SK-N-SH (cell line): ENCODE data around the gene CAVIN1. TPM values are rescaled to one million over a fixed set of nuclear protein-coding genes. Genes with fewer than 3 reads are reported as not detected.

Experiments
- CTCF ChIA-PET: fragments of 300-600, 350-600 bp; formaldehyde crosslinking; extraction: SDS; loops from one replicate; lab custom pipeline; 2021; lab: Yijun Ruan, JAX
- POLR2A ChIA-PET: fragments of 350-600 bp; sonication (Branson Sonifier 250); formaldehyde crosslinking; extraction: SDS; loops from one replicate; lab custom pipeline; 2020; ENCODE audit warnings: antibody characterized with exemption, inconsistent platforms; lab: Yijun Ruan, JAX
- DNase-seq: peaks from one replicate; pipeline ENCODE4 v3.0.0; 2012
- H2AFZ ChIP-seq: fragments of 200-600 bp; sonication (generic); 2 replicates; pipeline ENCODE4 v1.8.1; 2016; ENCODE audit warnings: antibody characterized with exemption, mild to moderate bottlenecking, low read depth
- H3F3A ChIP-seq: fragments of 200-600 bp; sonication (generic); replicated peaks from 2 replicates; pipeline ENCODE3; 2016; ENCODE audit warnings: antibody characterized with exemption, mild to moderate bottlenecking; ENCODE audit not compliant: insufficient read depth
- H3K27ac ChIP-seq, 2 experiments: fragments of 200-500 bp in 1 of 2; fragments of 200-600 bp in 1 of 2; sonication (Bioruptor generic) in 1 of 2; sonication (generic), shearing (Covaris generic) in 1 of 2; 2 replicates each; pipeline versions ENCODE4 v1.5.1 to v1.6.1; 2014 to 2016; ENCODE audit warnings: low read depth in 2 of 2, inconsistent platforms in 1 of 2, low read length in 1 of 2, mild to moderate bottlenecking in 1 of 2, mixed read lengths in 1 of 2
- H3K27me3 ChIP-seq: fragments of 200-600 bp; sonication (generic), shearing (Covaris generic); 2 replicates; pipeline ENCODE4 v1.6.1; 2016; ENCODE audit warnings: mixed run types; ENCODE audit not compliant: insufficient read depth
- H3K36me3 ChIP-seq, 2 experiments: fragments of 200-500 bp in 1 of 2; fragments of 200-600 bp in 1 of 2; sonication (Bioruptor generic) in 1 of 2; sonication (generic) in 1 of 2; replicated peaks in 1 of 2; 2 replicates each; pipeline versions ENCODE3 to v1.5.1; 2014 to 2016; ENCODE audit warnings: low read length in 1 of 2, mild to moderate bottlenecking in 1 of 2; ENCODE audit not compliant: insufficient read depth in 2 of 2, control insufficient read depth in 1 of 2
- H3K4me1 ChIP-seq, 2 experiments: fragments of 200-500 bp in 1 of 2; fragments of 200-600 bp in 1 of 2; sonication (Bioruptor generic) in 1 of 2; sonication (generic), shearing (Covaris generic) in 1 of 2; 2 replicates each; pipeline versions ENCODE4 v1.5.1 to v1.6.1; 2014 to 2016; ENCODE audit warnings: low read depth in 1 of 2, low read length in 1 of 2, mixed run types in 1 of 2; ENCODE audit not compliant: insufficient read depth in 2 of 2, control insufficient read depth in 1 of 2
- H3K4me2 ChIP-seq: fragments of 200-600 bp; sonication (generic), shearing (Covaris generic); 2 replicates; pipeline ENCODE4 v1.6.1; 2017; ENCODE audit warnings: mixed run types
- H3K4me3 ChIP-seq, 2 experiments: fragments of 200-500 bp in 1 of 2; fragments of 200-600 bp in 1 of 2; sonication (Bioruptor generic) in 1 of 2; sonication (generic), shearing (Covaris generic) in 1 of 2; 2 replicates each; pipeline versions ENCODE4 v1.5.1 to v1.8.1; 2014 to 2016; ENCODE audit warnings: low read depth in 2 of 2, inconsistent platforms in 1 of 2, low read length in 1 of 2, mild to moderate bottlenecking in 1 of 2, mixed read lengths in 1 of 2, moderate library complexity in 1 of 2
- H3K79me2 ChIP-seq: fragments of 200-600 bp; sonication (generic); 2 replicates; pipeline ENCODE4 v1.8.1; 2017; ENCODE audit warnings: mild to moderate bottlenecking; ENCODE audit not compliant: insufficient read depth
- H3K9ac ChIP-seq: fragments of 200-600 bp; sonication (generic); 2 replicates; pipeline ENCODE4 v1.6.1; 2017; ENCODE audit warnings: mixed run types
- H3K9me2 ChIP-seq: fragments of 200-600 bp; sonication (generic); 2 replicates; pipeline ENCODE4 v1.6.1; 2017; ENCODE audit warnings: mixed run types
- H3K9me3 ChIP-seq: fragments of 200-600 bp; sonication (generic); 2 replicates; pipeline ENCODE4 v1.6.1; 2017; ENCODE audit warnings: mixed run types, mild to moderate bottlenecking, moderate library complexity
- H4K20me1 ChIP-seq: fragments of 200-600 bp; sonication (generic); 2 replicates; pipeline ENCODE4 v1.6.1; 2017; ENCODE audit warnings: mild to moderate bottlenecking, mixed run types; ENCODE audit not compliant: insufficient read depth
- CHD2 ChIP-seq: fragments of 150-350 bp; IDR thresholded peaks from 2 replicates; pipeline ENCODE4 v1.6.1; 2018; ENCODE audit warnings: low read length; ENCODE audit not compliant: partially characterized antibody
- EP300 ChIP-seq, 2 experiments: IDR thresholded peaks; 2 replicates each; pipeline versions ENCODE4 v1.4.0 to v1.6.1; 2012; ENCODE audit warnings: borderline replicate concordance in 1 of 2, low read depth in 1 of 2, low read length in 1 of 2
- EZH2phosphoT487 ChIP-seq: fragments of 200-600 bp; sonication (generic); IDR thresholded peaks from 2 replicates; pipeline ENCODE4 v1.6.1; 2017; ENCODE audit warnings: low read depth, mixed run types, mild to moderate bottlenecking, antibody characterized with exemption, moderate library complexity, borderline replicate concordance
- FOSL2 ChIP-seq: IDR thresholded peaks from 2 replicates; pipeline ENCODE4 v1.4.0; 2012; ENCODE audit warnings: low read depth, mild to moderate bottlenecking, moderate library complexity, borderline replicate concordance
- FOXJ3 ChIP-seq: sonication (generic); formaldehyde crosslinking; IDR thresholded peaks from 2 replicates; pipeline ENCODE4 v1.5.1; 2020; ENCODE audit warnings: mild to moderate bottlenecking, missing genetic modification reagents
- JUND ChIP-seq: IDR thresholded peaks from 2 replicates; pipeline ENCODE4 v1.4.0; 2012
- MXI1 ChIP-seq: IDR thresholded peaks from 2 replicates; pipeline ENCODE4 v1.6.1; 2012; ENCODE audit warnings: mild to moderate bottlenecking, low read depth, low read length, improper control_type of control experiment
- NFIC ChIP-seq: IDR thresholded peaks from 2 replicates; pipeline ENCODE4 v1.4.0; 2012; ENCODE audit warnings: borderline replicate concordance
- POLR2AphosphoS5 ChIP-seq: IDR thresholded peaks from 2 replicates; pipeline ENCODE4 v1.6.1; 2012; ENCODE audit warnings: low read depth, low read length
- RAD21 ChIP-seq: IDR thresholded peaks from 2 replicates; pipeline ENCODE4 v1.6.1; 2012; ENCODE audit warnings: mild to moderate bottlenecking, low read length
- SMC3 ChIP-seq: IDR thresholded peaks from 2 replicates; pipeline ENCODE4 v1.6.1; 2012; ENCODE audit warnings: low read depth, low read length, improper control_type of control experiment
- TAF1 ChIP-seq: IDR thresholded peaks from 2 replicates; pipeline ENCODE4 v1.6.1; 2012; ENCODE audit warnings: low read depth, mild to moderate bottlenecking, low read length, moderate library complexity, borderline replicate concordance
- TCF12 ChIP-seq: IDR thresholded peaks from 2 replicates; pipeline ENCODE4 v1.4.0; 2012
- TEAD4 ChIP-seq: IDR thresholded peaks from 2 replicates; pipeline ENCODE4 v1.4.0; 2012; ENCODE audit warnings: mild to moderate bottlenecking, borderline replicate concordance; ENCODE audit not compliant: insufficient read depth
- YY1 ChIP-seq: IDR thresholded peaks from 2 replicates; pipeline ENCODE4 v1.4.0; 2012; ENCODE audit warnings: low read depth, mild to moderate bottlenecking
- WGBS: methylation state at CpG from one replicate; pipeline ENCODE4 v1.1.6; 2017; ENCODE audit warnings: low lambda C conversion rate; 5-methylcytosine and 5-hydroxymethylcytosine counted together
- polyA plus RNA-seq, 3 experiments: library from polyadenylated mRNA; depleted of rRNA; stranded (reverse); fragments of >200 nt; gene quantifications; 2 replicates each; pipeline ENCODE4 v1.2.3, GENCODE V29; 2012
- TF ChIP-seq, protein P1 (sequence below): fragments of 150-350 bp; IDR thresholded peaks from 2 replicates; pipeline ENCODE4 v1.6.1; 2016; ENCODE audit warnings: mild to moderate bottlenecking, low read depth, low read length
- TF ChIP-seq, protein P2 (sequence below): IDR thresholded peaks from 2 replicates; pipeline ENCODE4 v1.4.0; 2012; ENCODE audit warnings: low read depth
- TF ChIP-seq, protein P3 (sequence below): IDR thresholded peaks from 2 replicates; pipeline ENCODE4 v1.4.0; 2012; ENCODE audit warnings: low read depth, borderline replicate concordance
- TF ChIP-seq, protein P4 (sequence below): IDR thresholded peaks from 2 replicates; pipeline ENCODE4 v1.6.1; 2012; ENCODE audit warnings: mild to moderate bottlenecking, low read depth, low read length, moderate library complexity

CAVIN1 gene
- polyA plus RNA-seq, 1 of the 3 experiments (the other 2 are of a cell fraction): 290 TPM

- ChIA-PET CTCF (interaction anchor here (1.0 to 3.1 kb wide), 10 partner anchors 10 to 110 kb away, joined by 3 to 19 read pairs (median 6); no protein-coding TSS in a partner anchor), POLR2A (no interaction called here)
- Histone ChIP-seq H3K27ac (peak overlapping the region; percentile 67 to 94; a peak in 3 of 4 replicates), H3K4me3 (peak overlapping the region; percentile 66 to 100), H3F3A (peaks cover 39% of the 10 kb centered on the region), H3K4me2 (peak overlapping the region; percentile 100), H3K9me2 (no peaks in the 10 kb centered on the region), H3K4me1 (peaks cover 4 to 10% of the 10 kb centered on the region in 2 experiments; a peak in 3 of 4 replicates), H3K9me3 (no peaks in the 10 kb centered on the region), H2AFZ (no peak overlapping the region), H3K36me3 (peaks cover 0 to 33% of the 10 kb centered on the region in 2 experiments), H3K27me3 (no peaks in the 10 kb centered on the region), H3K9ac (peak overlapping the region; percentile 100), H4K20me1 (peaks cover 54% of the 10 kb centered on the region), H3K79me2 (peaks cover 74% of the 10 kb centered on the region)
- peak; percentile 61 for DNase-seq
- TF ChIP-seq SMC3 (no peak), TAF1 (no peak; the same call in 1 of the 2 replicates), TCF12 (peak; percentile 25; the same call in 1 of the 2 replicates), CHD2 (no peak), TEAD4 (peak; percentile 68; the same call in 1 of the 2 replicates), EP300 (IDR thresholded peaks at IDR 0.05; ENCODE audit: borderline replicate concordance in 1 of 2, low read depth in 1 of 2, low read length in 1 of 2) (peak in 1 of 2 experiments; percentile 4; a peak in 1 of 4 replicates), FOXJ3 (CRISPR knock-in tag) (no peak), FOSL2 (peak; percentile 55; the same call in 1 of the 2 replicates), POLR2AphosphoS5 (no peak), RAD21 (no peak), NFIC (peak; percentile 38; the same call in 1 of the 2 replicates), EZH2phosphoT487 (no peak), YY1 (0 out of 2 replicates have a peak, but pooled peaks have one; percentile 27), JUND (peak; percentile 4; the same call in 1 of the 2 replicates), MXI1 (no peak)
- TF ChIP-seq, protein P1, sequence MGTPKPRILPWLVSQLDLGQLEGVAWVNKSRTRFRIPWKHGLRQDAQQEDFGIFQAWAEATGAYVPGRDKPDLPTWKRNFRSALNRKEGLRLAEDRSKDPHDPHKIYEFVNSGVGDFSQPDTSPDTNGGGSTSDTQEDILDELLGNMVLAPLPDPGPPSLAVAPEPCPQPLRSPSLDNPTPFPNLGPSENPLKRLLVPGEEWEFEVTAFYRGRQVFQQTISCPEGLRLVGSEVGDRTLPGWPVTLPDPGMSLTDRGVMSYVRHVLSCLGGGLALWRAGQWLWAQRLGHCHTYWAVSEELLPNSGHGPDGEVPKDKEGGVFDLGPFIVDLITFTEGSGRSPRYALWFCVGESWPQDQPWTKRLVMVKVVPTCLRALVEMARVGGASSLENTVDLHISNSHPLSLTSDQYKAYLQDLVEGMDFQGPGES: no peak
- TF ChIP-seq, protein P2, sequence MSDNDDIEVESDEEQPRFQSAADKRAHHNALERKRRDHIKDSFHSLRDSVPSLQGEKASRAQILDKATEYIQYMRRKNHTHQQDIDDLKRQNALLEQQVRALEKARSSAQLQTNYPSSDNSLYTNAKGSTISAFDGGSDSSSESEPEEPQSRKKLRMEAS: 0 out of 2 replicates have a peak, but pooled peaks have one; percentile 40
- TF ChIP-seq, protein P3, sequence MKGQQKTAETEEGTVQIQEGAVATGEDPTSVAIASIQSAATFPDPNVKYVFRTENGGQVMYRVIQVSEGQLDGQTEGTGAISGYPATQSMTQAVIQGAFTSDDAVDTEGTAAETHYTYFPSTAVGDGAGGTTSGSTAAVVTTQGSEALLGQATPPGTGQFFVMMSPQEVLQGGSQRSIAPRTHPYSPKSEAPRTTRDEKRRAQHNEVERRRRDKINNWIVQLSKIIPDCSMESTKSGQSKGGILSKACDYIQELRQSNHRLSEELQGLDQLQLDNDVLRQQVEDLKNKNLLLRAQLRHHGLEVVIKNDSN: no peak
- TF ChIP-seq, protein P4, sequence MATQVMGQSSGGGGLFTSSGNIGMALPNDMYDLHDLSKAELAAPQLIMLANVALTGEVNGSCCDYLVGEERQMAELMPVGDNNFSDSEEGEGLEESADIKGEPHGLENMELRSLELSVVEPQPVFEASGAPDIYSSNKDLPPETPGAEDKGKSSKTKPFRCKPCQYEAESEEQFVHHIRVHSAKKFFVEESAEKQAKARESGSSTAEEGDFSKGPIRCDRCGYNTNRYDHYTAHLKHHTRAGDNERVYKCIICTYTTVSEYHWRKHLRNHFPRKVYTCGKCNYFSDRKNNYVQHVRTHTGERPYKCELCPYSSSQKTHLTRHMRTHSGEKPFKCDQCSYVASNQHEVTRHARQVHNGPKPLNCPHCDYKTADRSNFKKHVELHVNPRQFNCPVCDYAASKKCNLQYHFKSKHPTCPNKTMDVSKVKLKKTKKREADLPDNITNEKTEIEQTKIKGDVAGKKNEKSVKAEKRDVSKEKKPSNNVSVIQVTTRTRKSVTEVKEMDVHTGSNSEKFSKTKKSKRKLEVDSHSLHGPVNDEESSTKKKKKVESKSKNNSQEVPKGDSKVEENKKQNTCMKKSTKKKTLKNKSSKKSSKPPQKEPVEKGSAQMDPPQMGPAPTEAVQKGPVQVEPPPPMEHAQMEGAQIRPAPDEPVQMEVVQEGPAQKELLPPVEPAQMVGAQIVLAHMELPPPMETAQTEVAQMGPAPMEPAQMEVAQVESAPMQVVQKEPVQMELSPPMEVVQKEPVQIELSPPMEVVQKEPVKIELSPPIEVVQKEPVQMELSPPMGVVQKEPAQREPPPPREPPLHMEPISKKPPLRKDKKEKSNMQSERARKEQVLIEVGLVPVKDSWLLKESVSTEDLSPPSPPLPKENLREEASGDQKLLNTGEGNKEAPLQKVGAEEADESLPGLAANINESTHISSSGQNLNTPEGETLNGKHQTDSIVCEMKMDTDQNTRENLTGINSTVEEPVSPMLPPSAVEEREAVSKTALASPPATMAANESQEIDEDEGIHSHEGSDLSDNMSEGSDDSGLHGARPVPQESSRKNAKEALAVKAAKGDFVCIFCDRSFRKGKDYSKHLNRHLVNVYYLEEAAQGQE: 0 out of 2 replicates have a peak, but pooled peaks have one; percentile 14
- 12% methylated on average over 17 of the region's 59 CpGs for WGBS
Observed at GRCh38 chr17:42421507-42422338, 1.3 kb downstream of the CAVIN1 start.
